C4-2B (cell line): ENCODE measurements around the gene ICE2.
A peak's percentile ranks its signal among the peaks of the same experiment; 100 is the strongest.

Experiments
- H3K27ac ChIP-seq: fragments of 450-650 bp; 2 replicates; pipeline ENCODE4 v1.5.1; 2017
- CTCF ChIP-seq: fragments of 450-650 bp; conservative IDR thresholded peaks from 2 replicates; pipeline ENCODE4 v1.5.1; 2017; ENCODE audit warnings: mild to moderate bottlenecking
- ZFX ChIP-seq: fragments of 450-650 bp; IDR thresholded peaks from 2 replicates; pipeline ENCODE4 v1.6.1; 2017

The ICE2 gene

DNA sequence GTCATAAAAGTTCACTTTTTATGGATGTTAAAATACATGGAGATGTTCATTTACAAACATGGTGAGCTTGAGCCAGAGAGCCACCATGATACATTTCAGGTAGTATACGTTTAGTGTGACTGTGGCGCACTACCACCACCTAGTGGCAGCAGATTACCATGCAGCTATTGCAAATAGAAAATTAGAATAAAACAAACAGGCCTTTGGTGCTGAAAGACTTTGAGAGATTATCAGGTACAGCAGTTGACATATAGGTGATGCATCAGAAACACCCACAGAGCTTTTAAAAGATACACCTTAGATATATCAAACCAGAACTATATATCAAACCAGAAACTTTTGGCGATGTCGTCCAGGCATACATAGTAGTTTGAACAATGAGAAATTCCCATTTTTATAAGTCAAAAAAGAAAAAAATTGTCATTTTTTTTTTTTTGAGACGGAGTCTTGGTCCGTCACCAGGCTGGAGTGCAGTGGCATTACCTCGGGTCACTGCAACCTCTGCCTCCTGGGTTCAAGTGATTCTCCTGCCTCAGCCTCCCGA is 42.0 kb upstream of the ICE2 start:
- TF ChIP-seq ZFX (no peak), CTCF (peak; percentile 97)
- no peak overlapping the region for H3K27ac ChIP-seq

- no peak overlapping the region for H3K27ac ChIP-seq
- TF ChIP-seq ZFX (no peak), CTCF (no peak)
Observed at GRCh38 chr15:60520013-60520824, 41.3 kb upstream of the ICE2 start.

GRCh38 chr15:60519218-60519617 is 40.3 kb upstream of the ICE2 start:
- TF ChIP-seq CTCF (no peak), ZFX (no peak)
- no peak overlapping the region for H3K27ac ChIP-seq

DNA sequence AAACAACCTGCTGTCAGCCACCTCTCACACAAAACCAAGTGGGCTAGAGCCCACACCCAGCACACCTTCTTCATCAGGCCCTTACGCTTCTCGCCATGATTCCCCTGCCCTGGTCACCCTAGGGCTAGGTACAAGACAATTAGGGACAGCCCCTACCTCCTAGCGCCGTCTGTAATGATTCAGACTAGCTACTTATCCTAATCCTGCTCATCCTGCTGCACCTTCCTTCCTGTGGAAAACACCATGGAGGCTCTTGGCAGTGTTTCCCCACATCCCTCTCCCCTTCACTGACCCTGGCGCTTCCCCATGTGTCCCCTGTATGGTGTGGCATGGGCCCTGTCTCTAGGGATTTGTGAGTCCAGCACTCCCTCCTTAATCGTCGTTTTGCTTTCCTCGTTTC is 39.6 kb upstream of the ICE2 start:
- TF ChIP-seq CTCF (no peak), ZFX (no peak)
- H3K27ac ChIP-seq: no peak overlapping the region

DNA sequence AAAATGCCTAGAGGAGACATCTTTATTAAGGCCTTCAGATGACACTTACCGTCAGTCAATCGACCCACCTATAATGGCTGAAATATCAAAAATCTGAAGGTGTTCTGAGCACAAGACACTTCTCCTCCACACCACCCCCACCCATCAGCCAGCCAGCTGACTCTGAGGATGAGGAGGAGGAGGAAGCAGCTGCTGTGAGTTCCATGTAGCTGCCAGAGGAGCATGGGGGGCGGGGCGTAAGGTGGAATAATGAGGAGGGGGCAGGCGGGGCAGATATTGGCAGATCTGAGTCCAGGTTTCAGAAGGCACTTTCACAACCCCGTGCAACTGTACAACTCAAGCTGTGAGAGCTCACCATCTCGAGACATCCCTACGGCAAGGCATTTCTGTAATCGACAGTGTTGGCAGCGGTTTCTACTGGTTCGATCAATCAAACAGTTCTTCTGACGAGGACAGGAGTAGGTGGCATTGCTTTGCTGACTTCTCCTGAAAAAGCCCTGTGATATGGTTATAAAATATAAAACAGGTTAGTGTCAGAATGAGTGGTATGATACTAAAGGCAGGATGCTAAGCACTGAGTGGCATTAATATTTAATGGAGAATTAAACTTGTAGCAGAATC is 35.4 kb upstream of the ICE2 start:
- no peak overlapping the region for H3K27ac ChIP-seq
- no peak for TF ChIP-seq ZFX
- no peak for TF ChIP-seq CTCF

DNA sequence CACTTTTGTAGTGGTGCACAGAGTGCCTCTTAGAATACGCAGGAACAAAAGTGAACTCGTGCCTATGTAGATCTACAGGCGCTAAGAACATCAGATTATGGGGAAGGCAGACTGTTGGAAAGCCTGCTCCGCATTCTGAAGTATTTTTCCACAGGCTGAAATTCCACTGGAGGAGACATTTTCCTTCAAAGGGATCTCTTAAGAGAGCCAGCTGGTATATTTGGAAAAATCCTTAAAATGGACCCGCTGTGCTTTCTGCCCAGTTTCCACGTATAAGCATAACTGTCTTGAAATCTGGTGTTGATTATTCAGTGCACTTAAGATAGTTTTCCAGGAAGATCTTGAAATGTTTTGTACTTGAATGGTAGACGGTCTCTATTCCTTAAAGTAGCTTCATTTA is 34.7 kb upstream of the ICE2 start:
- no peak for TF ChIP-seq CTCF
- no peak for TF ChIP-seq ZFX
- no peak overlapping the region for H3K27ac ChIP-seq

DNA sequence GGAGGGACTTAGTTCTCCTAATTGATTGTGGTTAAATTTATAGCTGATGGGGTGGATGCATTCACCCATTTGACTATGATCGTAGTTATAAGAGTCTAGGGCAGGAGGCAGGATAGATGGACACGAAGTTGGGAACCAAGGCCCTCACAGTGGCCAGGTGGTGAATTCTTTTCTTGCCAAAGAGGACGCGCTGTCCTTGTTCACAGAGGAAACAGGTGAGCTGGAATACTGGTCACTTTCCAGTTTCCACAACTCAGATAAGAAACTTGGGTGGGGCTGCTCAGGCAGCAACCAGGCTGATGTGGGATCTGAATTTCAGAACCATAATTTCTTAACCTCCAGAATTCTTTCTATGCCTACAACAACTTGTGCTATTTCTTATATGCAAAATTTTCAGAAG is 34.0 kb upstream of the ICE2 start:
- TF ChIP-seq CTCF (no peak), ZFX (no peak)
- H3K27ac ChIP-seq: no peak overlapping the region
